Measurements from ENCODE around the gene RPP25L.
"Not testable (repeated sequence)": the region's sequence is repeated elsewhere in the genome, so short reads cannot be mapped to it uniquely, and the experiment has no call there.

The RPP25L gene

GRCh38 chr9:34611811-34612787, at the start of gene RPP25L:
TSS of gene RPP25L (minus strand) at chr9:34612097. CDS start at chr9:34611296, 801 bp downstream.
- peak; percentile 98 for DNase-seq (ENCODE audit: low spot score)
- FAIRE-seq: peak; percentile 65

DNA sequence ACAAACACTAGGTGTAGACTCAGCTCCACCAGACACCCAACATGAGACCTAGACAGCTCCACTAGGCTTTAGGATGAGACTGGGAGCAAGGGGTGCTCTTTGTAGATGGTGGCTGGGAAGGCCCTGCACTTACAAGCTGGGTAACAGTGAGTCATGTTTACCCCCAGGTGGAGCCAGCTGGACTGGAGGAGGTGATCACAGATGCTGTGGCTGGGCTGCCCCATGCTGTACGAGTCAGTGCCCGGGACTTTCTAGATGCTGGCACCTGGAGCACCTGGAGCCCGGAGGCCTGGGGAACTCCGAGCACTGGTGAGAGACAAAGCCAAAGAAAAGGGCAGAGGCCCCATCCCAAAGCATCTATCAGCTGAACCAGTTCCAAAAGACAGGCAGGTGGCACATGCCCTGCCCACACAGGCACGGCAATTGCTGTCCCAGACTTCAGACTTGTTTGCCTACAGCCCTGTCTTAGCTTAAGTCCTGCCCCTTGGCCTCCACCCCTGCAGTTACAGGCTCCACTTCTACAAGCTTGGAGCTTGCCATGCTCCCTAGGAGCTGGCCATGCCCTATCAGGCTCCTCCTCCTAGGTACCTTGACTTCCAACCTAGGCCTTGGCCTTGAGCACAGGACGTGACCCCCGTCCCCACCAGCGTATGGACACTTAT, 47.8 kb upstream of the RPP25L start:
- no peak for DNase-seq (ENCODE audit: low spot score)
- peak; percentile 48 for FAIRE-seq

DNA sequence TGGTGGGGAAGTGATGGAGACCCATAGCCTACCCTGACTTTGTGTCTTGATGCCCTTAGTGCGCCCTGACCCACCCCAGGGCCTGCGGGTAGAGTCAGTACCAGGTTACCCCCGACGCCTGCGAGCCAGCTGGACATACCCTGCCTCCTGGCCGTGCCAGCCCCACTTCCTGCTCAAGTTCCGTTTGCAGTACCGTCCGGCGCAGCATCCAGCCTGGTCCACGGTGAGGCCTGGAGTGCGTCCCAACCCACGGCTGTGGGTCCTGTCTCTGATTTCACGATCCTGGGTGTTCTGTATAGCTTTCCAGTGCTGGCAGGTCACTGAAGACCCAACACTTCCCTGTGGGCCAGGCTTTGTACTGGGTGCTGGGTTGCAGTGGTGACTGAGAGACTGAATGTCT, 46.6 kb upstream of the RPP25L start:
- FAIRE-seq (no peak), DNase-seq (ENCODE audit: low spot score) (no peak)

GRCh38 chr9:34656992-34657391, 45.1 kb upstream of the RPP25L start:
- no peak for FAIRE-seq
- DNase-seq (ENCODE audit: low spot score): no peak

- FAIRE-seq (no peak), DNase-seq (ENCODE audit: low spot score) (no peak)
Measured at GRCh38 chr9:34655394-34655793, 43.5 kb upstream of the RPP25L start.

DNA sequence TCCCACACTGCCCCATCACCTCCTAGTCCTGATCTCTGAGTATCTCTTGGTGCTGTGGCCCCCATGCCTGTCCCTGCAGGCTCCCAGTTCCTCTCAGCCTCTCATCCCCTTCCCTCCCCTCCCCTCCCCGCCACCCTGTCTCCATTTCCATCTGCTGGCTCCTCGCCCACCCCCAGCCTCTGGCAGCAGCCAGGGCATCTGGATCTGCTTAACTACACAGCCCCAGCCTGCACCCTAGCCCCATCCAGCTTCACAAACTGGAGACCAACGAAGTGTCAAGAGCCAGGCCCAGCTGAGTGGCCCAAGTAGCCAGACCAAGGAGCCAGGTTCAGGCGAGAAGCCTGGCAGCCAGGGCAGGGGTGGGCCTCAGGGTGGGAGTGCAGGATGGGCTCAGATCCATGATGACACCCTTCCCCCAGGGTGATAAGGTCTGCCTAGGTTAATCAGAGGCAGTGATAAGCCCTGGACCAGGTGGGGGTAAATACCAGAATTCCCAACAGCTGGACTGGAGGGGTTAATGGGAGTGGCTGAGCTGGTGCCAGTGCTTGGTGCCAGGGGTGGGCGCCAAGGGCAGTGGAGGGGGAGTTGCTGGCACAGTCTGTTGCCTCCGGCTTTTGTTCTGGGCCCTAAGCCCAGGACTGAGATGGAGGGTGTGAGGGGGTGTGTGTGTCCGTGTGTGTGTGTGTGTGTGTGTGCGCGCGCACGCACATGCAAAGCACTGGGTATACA, 42.6 kb upstream of the RPP25L start:
- no peak for FAIRE-seq

GRCh38 chr9:34653151-34654072, 41.5 kb upstream of the RPP25L start:
- DNase-seq (ENCODE audit: low spot score) (no peak), FAIRE-seq (peak; percentile 17)

More for the DNA sequence above, 42.6 kb upstream of the RPP25L start:
- no peak for DNase-seq (ENCODE audit: low spot score)

DNA sequence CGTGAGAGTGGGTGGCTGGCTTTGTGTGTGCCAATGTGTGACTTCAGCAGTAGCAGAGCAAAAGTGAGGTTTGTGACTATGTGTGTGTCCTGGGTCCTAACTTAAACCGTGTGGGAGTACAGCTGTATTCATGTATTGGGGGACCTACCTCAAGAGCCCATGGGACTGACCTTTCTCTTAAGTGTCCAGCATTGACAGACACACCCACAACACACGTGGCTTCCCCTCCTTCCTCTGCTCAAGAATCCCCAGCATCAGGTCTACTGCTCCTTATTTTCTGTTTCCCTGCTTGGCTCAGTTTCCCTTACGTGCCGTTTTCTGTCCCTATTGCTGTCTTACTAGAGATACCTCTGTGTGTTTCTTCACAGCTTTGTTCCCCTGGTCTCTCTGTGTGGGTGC, 40.7 kb upstream of the RPP25L start:
- FAIRE-seq (no peak), DNase-seq (ENCODE audit: low spot score) (no peak)

DNA sequence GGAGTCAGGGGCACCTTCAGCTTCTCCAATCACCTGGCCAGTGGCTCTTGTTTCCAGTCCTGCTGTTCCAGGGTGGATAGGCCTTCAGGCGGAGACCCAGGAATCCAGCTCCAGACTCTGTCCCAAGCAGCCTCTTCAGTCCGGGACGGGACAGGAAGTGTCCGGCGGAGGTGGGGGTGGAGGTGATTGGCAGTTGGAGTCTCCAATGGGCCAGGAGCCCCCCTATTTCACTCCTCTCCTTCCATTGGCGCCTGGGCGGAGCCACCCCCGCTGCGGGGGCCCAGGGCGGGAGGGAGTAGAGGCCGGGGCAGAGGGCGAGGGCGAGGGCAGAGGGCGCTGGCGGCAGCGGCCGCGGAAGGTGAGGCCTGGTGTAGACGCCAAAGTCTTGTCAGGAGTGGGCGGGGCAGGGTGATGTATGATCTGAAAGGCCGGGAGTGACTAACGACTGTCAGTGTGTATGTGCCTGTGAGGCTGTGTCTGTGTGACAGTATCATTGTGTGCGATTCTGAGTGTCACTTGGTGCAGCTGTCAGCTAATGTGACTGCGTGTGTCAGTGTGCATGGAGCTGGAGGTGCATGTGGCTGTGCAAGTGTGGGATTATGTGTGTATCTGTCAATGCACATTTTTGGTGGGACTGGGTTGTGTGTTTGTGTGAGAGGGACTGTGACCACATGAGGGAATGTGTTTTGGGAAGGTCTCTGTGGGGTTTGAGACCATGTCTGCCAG, 40.1 kb upstream of the RPP25L start, which contains the start of gene IL11RA:
Gene IL11RA, plus strand, starts transcription at position 310 of the 726 bp plus-strand sequence. CDS start 3,033 bp downstream, outside the sequence.
- peak; percentile 90 for FAIRE-seq
- DNase-seq (ENCODE audit: low spot score): peak; percentile 95

- DNase-seq (ENCODE audit: low spot score) (no peak), FAIRE-seq (no peak)
Measured at GRCh38 chr9:34651321-34651720, 39.4 kb upstream of the RPP25L start.

DNA sequence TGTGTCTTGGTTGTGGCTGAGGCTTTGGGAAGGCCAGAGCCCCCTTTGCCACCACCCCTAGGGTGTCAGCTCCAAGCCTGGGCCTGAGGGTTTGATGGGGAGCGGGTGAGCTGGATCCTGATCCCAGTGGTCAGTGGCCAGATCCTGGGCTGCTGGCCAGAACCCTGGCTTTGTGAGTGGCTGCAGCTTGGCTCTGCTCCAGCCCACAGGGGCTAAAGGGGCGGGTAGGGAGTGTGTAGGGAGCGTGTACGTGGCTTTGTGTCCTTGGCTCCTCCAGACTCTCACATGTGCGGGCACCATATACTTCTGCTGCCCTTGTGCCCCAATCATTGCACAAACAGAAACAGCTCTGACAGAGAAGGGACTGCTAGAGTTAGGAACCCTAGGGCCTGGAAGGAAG, 38.9 kb upstream of the RPP25L start:
- no peak for DNase-seq (ENCODE audit: low spot score)
- FAIRE-seq: no peak

DNA sequence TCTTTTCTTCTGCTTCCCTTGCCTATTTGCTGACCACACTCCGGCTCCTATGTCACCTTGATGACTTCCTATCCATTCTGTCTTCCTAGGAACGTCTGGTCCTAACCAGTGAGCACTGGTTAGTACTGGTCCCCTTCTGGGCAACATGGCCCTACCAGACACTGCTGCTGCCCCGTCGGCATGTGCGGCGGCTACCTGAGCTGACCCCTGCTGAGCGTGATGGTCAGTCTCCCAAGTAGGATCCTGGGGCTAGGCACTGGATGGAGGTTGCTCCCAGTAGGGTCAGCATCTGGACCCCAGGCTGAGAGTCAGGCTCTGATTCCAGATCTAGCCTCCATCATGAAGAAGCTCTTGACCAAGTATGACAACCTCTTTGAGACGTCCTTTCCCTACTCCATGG, 36.8 kb upstream of the RPP25L start:
- DNase-seq (ENCODE audit: low spot score) (no peak), FAIRE-seq (no peak)

GRCh38 chr9:34647651-34648050, 35.8 kb upstream of the RPP25L start:
- no peak for DNase-seq (ENCODE audit: low spot score)
- no peak for FAIRE-seq

DNA sequence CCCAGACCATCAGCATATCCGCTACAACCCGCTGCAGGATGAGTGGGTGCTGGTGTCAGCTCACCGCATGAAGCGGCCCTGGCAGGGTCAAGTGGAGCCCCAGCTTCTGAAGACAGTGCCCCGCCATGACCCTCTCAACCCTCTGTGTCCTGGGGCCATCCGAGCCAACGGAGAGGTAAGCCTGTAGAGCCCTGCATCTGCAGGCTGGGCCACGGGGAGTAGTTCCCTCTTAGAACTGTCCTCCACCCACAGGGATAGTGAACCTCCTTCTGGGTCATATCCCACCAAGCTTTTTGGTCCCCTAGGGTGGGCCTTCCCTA, 35.1 kb upstream of the RPP25L start:
- FAIRE-seq (no peak), DNase-seq (ENCODE audit: low spot score) (no peak)

DNA sequence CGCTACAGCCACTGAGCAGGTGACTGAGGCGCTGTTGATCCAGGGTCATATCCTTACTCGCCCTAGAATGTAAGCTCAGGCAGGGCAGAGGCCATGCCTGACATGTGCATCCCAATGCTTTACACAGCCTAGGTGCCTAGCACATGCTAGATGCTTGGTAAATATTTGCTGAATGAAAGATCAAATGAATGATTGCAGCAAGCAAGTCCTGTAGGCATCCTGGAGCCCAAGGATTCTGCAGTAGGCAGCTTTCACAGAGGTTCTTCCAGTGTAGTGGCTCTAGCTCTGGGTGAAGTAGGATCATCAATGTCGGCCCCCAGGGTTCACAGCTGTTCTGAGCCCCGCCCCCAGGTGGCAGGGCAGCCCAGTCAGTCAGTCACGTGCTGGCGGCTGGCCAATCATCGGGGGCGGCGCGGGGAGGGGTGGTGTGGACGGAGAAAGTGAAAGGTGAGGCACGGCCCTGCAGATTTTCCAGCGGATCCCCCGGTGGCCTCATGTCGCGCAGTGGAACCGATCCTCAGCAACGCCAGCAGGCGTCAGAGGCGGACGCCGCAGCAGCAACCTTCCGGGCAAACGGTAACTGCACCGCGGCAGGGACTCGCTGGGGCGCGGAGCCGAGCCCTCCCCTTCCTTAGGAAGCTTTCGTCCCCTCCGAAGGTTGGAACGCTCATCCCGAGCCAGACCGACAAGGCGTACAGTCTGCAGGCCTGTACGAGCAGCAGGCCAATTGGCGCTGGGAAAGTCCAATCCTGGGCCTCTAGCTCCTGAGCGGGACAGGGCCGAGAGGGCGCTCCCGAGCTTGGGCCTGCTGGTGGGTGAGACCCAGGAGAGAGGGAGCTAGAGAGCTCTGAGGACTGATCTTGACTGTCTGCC, 34.5 kb upstream of the RPP25L start, which contains the start of gene GALT:
Gene GALT, plus strand, starts transcription at position 465 of the 873 bp plus-strand sequence. Its CDS starts 30 bp downstream, at position 495.
- DNase-seq (ENCODE audit: low spot score) (peak; percentile 97), FAIRE-seq (peak; percentile 83)

DNA sequence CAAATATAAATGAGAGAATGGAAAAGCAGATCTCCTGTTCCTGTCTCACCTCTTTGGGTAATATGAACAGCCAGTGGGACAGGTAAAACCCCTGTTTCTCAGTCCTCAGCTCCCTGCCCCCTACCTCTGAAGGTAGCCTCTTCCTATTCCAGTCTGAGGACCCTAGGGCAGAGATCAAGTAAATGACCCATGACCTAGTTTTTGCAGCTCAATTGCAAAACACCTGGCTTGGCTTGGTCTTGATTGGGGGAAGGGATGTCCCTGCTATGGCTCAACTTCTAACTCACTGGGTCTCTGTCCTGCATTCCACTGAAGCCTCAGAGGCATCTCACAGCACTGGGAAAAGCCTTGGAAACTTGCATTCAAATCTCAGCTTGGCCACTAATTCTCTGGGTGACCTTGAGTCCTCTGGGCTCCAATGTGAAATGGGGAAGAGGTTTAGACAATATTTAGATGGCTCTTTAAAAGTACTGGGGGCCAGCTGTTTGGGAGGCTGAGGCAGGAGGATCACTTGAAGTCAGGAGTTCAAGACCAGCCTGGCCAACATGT, 32.9 kb upstream of the RPP25L start:
- DNase-seq (ENCODE audit: low spot score): no peak
- FAIRE-seq: no peak

GRCh38 chr9:34642679-34643078, 30.8 kb upstream of the RPP25L start:
- DNase-seq (ENCODE audit: low spot score) (no peak), FAIRE-seq (no peak)

DNA sequence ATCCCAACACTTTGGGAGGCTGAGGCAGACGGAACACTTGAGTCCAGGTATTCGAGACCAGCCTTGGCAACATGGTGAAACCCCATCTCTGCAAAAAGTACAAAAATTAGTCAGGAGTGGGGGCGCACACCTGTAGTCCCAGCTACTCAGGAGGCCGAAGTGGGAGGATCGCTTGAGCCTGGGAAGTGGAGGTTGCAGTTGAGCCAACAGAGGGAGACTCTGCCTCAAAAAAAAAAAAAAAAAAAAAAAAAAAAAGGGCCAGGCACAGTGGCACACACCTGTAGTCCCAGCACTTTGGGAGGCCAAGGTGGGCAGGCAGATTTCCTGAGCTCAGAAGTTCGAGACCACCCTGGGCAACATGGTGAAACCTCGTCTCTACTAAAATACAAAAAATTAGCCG, 27.4 kb upstream of the RPP25L start:
- not testable (repeated sequence) for DNase-seq (ENCODE audit: low spot score); FAIRE-seq

DNA sequence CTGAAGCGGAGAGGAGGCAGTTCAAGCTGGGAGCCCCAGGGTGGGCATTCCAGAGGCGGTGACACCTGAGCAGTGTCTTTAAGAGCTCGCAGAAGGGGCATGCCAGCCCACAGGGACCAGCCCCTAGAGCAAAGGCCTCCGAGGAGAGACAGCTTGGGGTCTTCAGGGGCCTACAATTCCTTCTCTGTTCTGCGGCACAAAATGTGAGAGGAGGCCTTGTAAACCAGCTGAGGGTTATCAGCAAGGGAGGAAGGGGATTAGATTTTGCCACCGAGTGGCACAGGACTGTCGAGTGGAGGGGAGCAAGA, 26.2 kb upstream of the RPP25L start:
- FAIRE-seq (no peak), DNase-seq (ENCODE audit: low spot score) (no peak)
